ENCODE data around the gene B3GNT5.

GRCh38 chr3:183279371-183279770 lies 26.3 kb downstream of the B3GNT5 start:
- TF ChIP-seq, protein P1, sequence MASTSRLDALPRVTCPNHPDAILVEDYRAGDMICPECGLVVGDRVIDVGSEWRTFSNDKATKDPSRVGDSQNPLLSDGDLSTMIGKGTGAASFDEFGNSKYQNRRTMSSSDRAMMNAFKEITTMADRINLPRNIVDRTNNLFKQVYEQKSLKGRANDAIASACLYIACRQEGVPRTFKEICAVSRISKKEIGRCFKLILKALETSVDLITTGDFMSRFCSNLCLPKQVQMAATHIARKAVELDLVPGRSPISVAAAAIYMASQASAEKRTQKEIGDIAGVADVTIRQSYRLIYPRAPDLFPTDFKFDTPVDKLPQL (IDR thresholded peaks at IDR 0.05; ENCODE audit: extremely low read depth, insufficient read length) = no peak
- TF ChIP-seq SMC3 (conservative IDR thresholded peaks at IDR 0.05; ENCODE audit: insufficient read depth, low read depth, low read length) (no peak), NR2C1 (IDR thresholded peaks at IDR 0.05) (no peak), NR2C1 (tag; IDR thresholded peaks at IDR 0.05) (no peak), MAX (CRISPR knock-in tag; IDR thresholded peaks at IDR 0.05) (no peak), XRCC5 (IDR thresholded peaks at IDR 0.05; ENCODE audit: low read depth, low read length) (no peak), ZBTB43 (CRISPR knock-in tag; IDR thresholded peaks at IDR 0.05) (no peak)
